HL-60 (cell line): ENCODE data around the gene SGK1.

Source experiments
- DNase-seq, 2 experiments: peaks; one replicate each; pipeline ENCODE4 v3.0.0-alpha.2; 2010 to 2020; ENCODE audit warnings: low read depth in 1 of 2, low spot score in 1 of 2
- H3K27ac ChIP-seq: fragments of 250-450 bp; sonication (Bioruptor Pico); replicated peaks from 2 replicates; pipeline ENCODE4 v1.5.1; 2020; ENCODE audit warnings: mild to moderate bottlenecking, moderate library complexity
- H3K27me3 ChIP-seq: fragments of 250-450 bp; sonication (Bioruptor Pico); 2 replicates; pipeline ENCODE4 v1.5.1; 2021; ENCODE audit warnings: mild to moderate bottlenecking, moderate library complexity; ENCODE audit not compliant: insufficient read depth, poor library complexity, severe bottlenecking
- H3K4me3 ChIP-seq: replicated peaks from 2 replicates; pipeline ENCODE4 v1.5.1; 2011; ENCODE audit warnings: mild to moderate bottlenecking, control low read depth, low read length; ENCODE audit not compliant: insufficient read depth
- GABPA ChIP-seq: IDR thresholded peaks from 2 replicates; pipeline ENCODE4 v1.6.1; 2012; ENCODE audit warnings: low read depth
- POLR2AphosphoS5 ChIP-seq: IDR thresholded peaks from 2 replicates; pipeline ENCODE4 v1.6.1; 2012; ENCODE audit warnings: low read depth
- SPI1 ChIP-seq: IDR thresholded peaks from 2 replicates; pipeline ENCODE4 v1.6.1; 2012; ENCODE audit warnings: low read depth, mild to moderate bottlenecking, borderline replicate concordance
- TF ChIP-seq, protein P1 (sequence below): IDR thresholded peaks from 2 replicates; pipeline ENCODE4 v1.6.1; 2012; ENCODE audit warnings: low read depth; ENCODE audit not compliant: insufficient replicate concordance
- TF ChIP-seq, protein P2 (sequence below): IDR thresholded peaks from one replicate; pipeline ENCODE4 v1.5.1; 2011; ENCODE audit warnings: low read length, control low read depth, inconsistent platforms; ENCODE audit not compliant: insufficient read depth

Gene SGK1

DNA sequence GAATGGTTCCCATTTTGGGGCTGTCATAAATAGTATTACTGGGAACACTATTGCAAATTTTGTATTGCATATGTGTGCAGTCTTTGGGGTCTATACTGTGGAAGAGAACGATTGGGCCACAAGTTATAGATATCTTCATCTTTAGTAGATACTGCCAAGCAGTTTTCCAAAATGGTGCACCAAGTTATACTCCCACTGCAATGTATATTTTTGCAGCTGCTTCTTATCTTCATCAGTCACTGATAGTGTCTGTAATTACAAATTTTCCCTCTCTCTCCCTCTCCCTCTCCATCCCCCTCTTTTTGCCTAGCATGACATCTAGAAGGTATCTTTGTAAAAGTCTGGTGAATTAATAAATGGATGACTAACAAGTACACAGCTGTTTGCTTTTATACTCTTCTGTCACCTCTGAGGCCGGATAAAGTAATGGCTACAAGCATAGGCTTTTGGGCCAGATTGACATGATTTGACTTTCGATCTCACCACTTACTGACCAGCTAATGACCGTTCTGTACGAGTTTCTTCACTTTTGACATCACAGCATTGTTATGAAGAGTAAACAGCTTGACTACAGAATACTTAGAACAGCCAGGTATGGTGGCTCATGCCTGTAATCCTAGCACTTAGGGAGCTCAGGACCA is 152.2 kb downstream of the SGK1 start:
- no peak for TF ChIP-seq SPI1
- TF ChIP-seq POLR2AphosphoS5: no peak
- TF ChIP-seq, protein P1, sequence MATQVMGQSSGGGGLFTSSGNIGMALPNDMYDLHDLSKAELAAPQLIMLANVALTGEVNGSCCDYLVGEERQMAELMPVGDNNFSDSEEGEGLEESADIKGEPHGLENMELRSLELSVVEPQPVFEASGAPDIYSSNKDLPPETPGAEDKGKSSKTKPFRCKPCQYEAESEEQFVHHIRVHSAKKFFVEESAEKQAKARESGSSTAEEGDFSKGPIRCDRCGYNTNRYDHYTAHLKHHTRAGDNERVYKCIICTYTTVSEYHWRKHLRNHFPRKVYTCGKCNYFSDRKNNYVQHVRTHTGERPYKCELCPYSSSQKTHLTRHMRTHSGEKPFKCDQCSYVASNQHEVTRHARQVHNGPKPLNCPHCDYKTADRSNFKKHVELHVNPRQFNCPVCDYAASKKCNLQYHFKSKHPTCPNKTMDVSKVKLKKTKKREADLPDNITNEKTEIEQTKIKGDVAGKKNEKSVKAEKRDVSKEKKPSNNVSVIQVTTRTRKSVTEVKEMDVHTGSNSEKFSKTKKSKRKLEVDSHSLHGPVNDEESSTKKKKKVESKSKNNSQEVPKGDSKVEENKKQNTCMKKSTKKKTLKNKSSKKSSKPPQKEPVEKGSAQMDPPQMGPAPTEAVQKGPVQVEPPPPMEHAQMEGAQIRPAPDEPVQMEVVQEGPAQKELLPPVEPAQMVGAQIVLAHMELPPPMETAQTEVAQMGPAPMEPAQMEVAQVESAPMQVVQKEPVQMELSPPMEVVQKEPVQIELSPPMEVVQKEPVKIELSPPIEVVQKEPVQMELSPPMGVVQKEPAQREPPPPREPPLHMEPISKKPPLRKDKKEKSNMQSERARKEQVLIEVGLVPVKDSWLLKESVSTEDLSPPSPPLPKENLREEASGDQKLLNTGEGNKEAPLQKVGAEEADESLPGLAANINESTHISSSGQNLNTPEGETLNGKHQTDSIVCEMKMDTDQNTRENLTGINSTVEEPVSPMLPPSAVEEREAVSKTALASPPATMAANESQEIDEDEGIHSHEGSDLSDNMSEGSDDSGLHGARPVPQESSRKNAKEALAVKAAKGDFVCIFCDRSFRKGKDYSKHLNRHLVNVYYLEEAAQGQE: no peak
- no peak for TF ChIP-seq GABPA
- H3K27ac ChIP-seq: no peak overlapping the region
- H3K27me3 ChIP-seq: no peaks in the 10 kb centered on the region
- no peak for DNase-seq
- H3K4me3 ChIP-seq: no peak overlapping the region

DNA sequence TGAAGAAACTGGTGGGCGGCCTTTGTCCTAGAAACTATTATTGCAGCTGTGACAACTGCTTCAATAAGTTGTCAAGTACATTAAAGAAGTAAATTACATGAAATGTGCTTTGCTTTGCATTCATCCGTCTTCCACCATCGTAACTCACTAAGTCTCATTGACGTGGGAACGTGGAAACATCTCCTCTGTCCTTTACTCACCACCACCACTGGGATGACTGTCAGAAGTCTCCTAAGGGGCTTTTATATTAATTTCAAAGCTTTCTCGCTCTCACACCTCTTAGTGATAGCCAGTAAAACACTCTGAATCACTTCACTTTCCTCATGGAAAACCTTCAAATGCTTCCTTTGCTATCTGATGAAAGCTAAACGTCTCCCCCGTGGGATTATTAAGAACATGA is 153.6 kb downstream of the SGK1 start:
- no peak overlapping the region for H3K27ac ChIP-seq
- no peak for DNase-seq
- TF ChIP-seq, protein P1: no peak
- no peak for TF ChIP-seq POLR2AphosphoS5
- TF ChIP-seq, protein P2, sequence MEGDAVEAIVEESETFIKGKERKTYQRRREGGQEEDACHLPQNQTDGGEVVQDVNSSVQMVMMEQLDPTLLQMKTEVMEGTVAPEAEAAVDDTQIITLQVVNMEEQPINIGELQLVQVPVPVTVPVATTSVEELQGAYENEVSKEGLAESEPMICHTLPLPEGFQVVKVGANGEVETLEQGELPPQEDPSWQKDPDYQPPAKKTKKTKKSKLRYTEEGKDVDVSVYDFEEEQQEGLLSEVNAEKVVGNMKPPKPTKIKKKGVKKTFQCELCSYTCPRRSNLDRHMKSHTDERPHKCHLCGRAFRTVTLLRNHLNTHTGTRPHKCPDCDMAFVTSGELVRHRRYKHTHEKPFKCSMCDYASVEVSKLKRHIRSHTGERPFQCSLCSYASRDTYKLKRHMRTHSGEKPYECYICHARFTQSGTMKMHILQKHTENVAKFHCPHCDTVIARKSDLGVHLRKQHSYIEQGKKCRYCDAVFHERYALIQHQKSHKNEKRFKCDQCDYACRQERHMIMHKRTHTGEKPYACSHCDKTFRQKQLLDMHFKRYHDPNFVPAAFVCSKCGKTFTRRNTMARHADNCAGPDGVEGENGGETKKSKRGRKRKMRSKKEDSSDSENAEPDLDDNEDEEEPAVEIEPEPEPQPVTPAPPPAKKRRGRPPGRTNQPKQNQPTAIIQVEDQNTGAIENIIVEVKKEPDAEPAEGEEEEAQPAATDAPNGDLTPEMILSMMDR: no peak
- no peak for TF ChIP-seq GABPA
- TF ChIP-seq SPI1: no peak
- no peak overlapping the region for H3K4me3 ChIP-seq
- no peaks in the 10 kb centered on the region for H3K27me3 ChIP-seq

DNA sequence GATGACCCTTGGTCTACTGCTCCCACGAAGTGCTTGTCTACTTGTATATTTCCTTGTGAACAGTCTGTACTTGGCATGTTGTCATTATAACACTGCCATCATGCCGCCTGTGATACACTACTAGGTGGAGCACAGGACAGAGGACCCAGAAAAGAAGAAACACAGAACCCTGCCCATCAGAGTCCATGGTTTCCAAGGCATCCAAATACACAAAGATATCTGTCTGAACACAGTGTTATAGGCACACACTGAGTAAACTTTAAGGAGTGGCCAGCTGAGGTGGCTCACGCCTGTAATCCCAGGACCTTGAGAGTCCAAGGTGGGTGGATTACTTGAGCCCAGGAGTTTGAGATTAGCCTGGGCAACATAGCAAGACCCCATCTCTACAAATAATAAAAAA is 155.0 kb downstream of the SGK1 start:
- H3K27me3 ChIP-seq: no peaks in the 10 kb centered on the region
- no peak overlapping the region for H3K27ac ChIP-seq
- TF ChIP-seq GABPA (no peak), SPI1 (no peak), POLR2AphosphoS5 (no peak)
- TF ChIP-seq, protein P2: no peak
- TF ChIP-seq, protein P1: no peak
- H3K4me3 ChIP-seq: no peak overlapping the region
- DNase-seq: no peak
